Endothelial cell (in vitro differentiated cells): ENCODE data around the gene MET. TPM values are rescaled to one million over a fixed set of nuclear protein-coding genes. Genes with fewer than 3 reads are reported as not detected.
A peak's percentile ranks its signal among the peaks of the same experiment; 100 is the strongest.

ENCODE experiments used
- DNase-seq: peaks from one replicate; pipeline ENCODE4 v3.0.0; 2021; ENCODE audit warnings: low spot score
- H3K27ac Mint-ChIP-seq: one replicate; pipeline ENCODE4 v1.8.0; 2021; ENCODE audit warnings: mixed read lengths, inconsistent platforms; ENCODE audit not compliant: unreplicated experiment
- H3K27me3 Mint-ChIP-seq: one replicate; pipeline ENCODE4 v1.8.0; 2021; ENCODE audit warnings: mild to moderate bottlenecking, moderate library complexity, mixed read lengths, inconsistent platforms; ENCODE audit not compliant: unreplicated experiment
- H3K36me3 Mint-ChIP-seq: one replicate; pipeline ENCODE4 v1.8.0; 2021; ENCODE audit warnings: mild to moderate bottlenecking, low read depth, mixed read lengths, inconsistent platforms; ENCODE audit not compliant: unreplicated experiment
- H3K4me1 Mint-ChIP-seq: one replicate; pipeline ENCODE4 v1.8.0; 2021; ENCODE audit warnings: mild to moderate bottlenecking, mixed read lengths, inconsistent platforms; ENCODE audit not compliant: unreplicated experiment
- H3K4me3 Mint-ChIP-seq: one replicate; pipeline ENCODE4 v1.8.0; 2021; ENCODE audit warnings: mild to moderate bottlenecking, mixed read lengths, inconsistent platforms; ENCODE audit not compliant: unreplicated experiment
- H3K9me3 Mint-ChIP-seq: one replicate; pipeline ENCODE4 v1.8.0; 2021; ENCODE audit warnings: mixed read lengths, inconsistent platforms; ENCODE audit not compliant: unreplicated experiment
- total RNA-seq: library from RNA; stranded (reverse); fragmentation: NEBNext Ultra II Directional; extraction: Animal tissue kit (Norgen Biotek cat#: 25700); gene quantifications from one replicate; pipeline ENCODE4 v1.2.1, GENCODE V29; 2021; ENCODE audit not compliant: unreplicated experiment
- TF ChIP-seq, protein P1 (sequence below): fragments of 200-600 bp; sonication (generic); IDR thresholded peaks from one replicate; pipeline ENCODE4 v1.5.0; 2021; ENCODE audit warnings: antibody characterized with exemption; ENCODE audit not compliant: unreplicated experiment

MET gene
- total RNA-seq, 1 donor from 2014 or later: 35.1 TPM

DNA sequence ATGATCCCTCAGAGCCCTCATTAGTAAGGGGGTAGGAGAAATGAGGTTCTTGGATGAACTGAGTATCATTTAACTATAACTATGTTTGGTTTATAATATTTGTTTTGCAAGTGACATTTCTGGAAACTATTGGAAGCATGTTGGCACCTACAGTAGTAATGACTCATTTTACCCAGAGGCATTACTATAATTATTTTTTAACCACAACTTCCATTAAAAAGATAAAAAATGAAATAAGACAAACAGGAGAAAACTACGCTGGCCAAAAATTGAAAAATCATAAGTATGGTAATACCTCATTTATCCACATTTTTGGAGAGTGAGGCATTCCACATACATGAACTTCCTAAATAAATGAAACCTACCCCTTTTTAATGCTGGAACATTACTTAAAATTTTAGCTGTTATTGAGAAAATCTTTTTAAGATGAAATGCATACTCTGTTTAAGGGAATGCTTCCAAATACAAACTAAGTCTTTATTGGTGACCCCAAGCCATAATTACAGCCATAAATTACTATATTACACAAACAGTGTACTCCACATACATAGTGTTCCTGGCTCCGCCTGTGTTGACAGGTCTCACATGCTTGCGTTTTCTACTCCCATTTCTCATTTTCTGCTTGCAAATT, 105.8 kb downstream of the MET start:
- no peak overlapping the region for H3K27ac Mint-ChIP-seq
- no peak for DNase-seq
- TF ChIP-seq, protein P1, sequence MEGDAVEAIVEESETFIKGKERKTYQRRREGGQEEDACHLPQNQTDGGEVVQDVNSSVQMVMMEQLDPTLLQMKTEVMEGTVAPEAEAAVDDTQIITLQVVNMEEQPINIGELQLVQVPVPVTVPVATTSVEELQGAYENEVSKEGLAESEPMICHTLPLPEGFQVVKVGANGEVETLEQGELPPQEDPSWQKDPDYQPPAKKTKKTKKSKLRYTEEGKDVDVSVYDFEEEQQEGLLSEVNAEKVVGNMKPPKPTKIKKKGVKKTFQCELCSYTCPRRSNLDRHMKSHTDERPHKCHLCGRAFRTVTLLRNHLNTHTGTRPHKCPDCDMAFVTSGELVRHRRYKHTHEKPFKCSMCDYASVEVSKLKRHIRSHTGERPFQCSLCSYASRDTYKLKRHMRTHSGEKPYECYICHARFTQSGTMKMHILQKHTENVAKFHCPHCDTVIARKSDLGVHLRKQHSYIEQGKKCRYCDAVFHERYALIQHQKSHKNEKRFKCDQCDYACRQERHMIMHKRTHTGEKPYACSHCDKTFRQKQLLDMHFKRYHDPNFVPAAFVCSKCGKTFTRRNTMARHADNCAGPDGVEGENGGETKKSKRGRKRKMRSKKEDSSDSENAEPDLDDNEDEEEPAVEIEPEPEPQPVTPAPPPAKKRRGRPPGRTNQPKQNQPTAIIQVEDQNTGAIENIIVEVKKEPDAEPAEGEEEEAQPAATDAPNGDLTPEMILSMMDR: no peak
- H3K9me3 Mint-ChIP-seq: no peaks in the 10 kb centered on the region
- H3K4me1 Mint-ChIP-seq: peaks cover 6% of the 10 kb centered on the region
- H3K36me3 Mint-ChIP-seq: peaks cover 16% of the 10 kb centered on the region
- H3K4me3 Mint-ChIP-seq: no peak overlapping the region
- peaks cover 1% of the 10 kb centered on the region for H3K27me3 Mint-ChIP-seq

GRCh38 chr7:116779216-116779615, 107.2 kb downstream of the MET start:
- Mint-ChIP-seq H3K27ac (no peak overlapping the region), H3K4me1 (peaks cover 6% of the 10 kb centered on the region), H3K9me3 (no peaks in the 10 kb centered on the region), H3K36me3 (peaks cover 16% of the 10 kb centered on the region), H3K4me3 (peak overlapping the region; percentile 39), H3K27me3 (peaks cover 1% of the 10 kb centered on the region)
- DNase-seq: no peak
- TF ChIP-seq, protein P1: no peak

GRCh38 chr7:116779931-116780330, 107.9 kb downstream of the MET start:
- Mint-ChIP-seq H3K9me3 (no peaks in the 10 kb centered on the region), H3K27me3 (peaks cover 1% of the 10 kb centered on the region), H3K36me3 (peaks cover 14% of the 10 kb centered on the region), H3K4me3 (no peak overlapping the region), H3K4me1 (peaks cover 6% of the 10 kb centered on the region), H3K27ac (no peak overlapping the region)
- TF ChIP-seq, protein P1: no peak
- no peak for DNase-seq

DNA sequence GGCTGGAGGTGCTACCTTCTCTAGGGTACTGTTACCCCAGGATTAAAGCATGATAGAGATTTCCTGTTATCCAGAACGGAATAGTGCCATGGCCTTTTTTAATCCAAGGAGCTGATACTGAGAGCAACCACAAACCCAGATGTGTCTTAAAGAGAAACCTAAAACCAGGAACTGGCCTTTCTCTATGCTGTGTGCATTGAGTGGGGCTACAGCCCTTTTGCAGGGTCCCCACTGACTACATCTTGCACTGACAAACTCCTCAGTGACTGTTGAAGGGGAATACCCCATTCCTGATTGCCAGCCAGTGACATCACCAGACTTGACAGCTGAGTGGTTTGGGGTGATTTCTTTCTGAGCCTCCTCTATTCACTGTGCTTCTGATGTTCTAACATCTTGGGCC, 108.5 kb downstream of the MET start:
- TF ChIP-seq, protein P1: no peak
- H3K9me3 Mint-ChIP-seq: no peaks in the 10 kb centered on the region
- peaks cover 6% of the 10 kb centered on the region for H3K4me1 Mint-ChIP-seq
- no peak overlapping the region for H3K27ac Mint-ChIP-seq
- peaks cover 1% of the 10 kb centered on the region for H3K27me3 Mint-ChIP-seq
- DNase-seq: no peak
- H3K36me3 Mint-ChIP-seq: peaks cover 14% of the 10 kb centered on the region
- H3K4me3 Mint-ChIP-seq: no peak overlapping the region

DNA sequence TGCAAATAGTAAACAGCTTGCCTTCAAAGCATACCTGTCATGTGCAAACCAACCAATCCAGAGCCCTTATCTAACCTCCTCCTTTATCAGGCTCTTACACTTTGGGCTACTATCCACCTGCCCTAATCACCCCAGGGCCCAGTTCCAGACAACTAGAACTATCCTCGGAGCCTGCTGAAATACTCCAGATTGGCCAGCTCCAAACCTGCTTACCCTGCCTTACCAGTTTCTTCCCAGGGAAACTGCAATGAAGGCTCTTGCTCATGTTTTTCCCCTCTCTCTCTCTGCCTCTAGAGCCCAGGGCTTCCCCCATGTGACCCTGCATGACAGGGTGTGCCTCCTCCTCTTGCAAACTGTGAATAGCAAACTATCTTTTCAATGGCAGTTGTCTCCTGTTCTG, 109.0 kb downstream of the MET start:
- Mint-ChIP-seq H3K4me3 (no peak overlapping the region), H3K36me3 (peaks cover 14% of the 10 kb centered on the region), H3K9me3 (no peaks in the 10 kb centered on the region), H3K4me1 (peaks cover 3% of the 10 kb centered on the region), H3K27ac (no peak overlapping the region), H3K27me3 (peaks cover 1% of the 10 kb centered on the region)
- TF ChIP-seq, protein P1: no peak
- no peak for DNase-seq
